Activated T-helper 9 cell treated with anti-CD3 and anti-CD28 coated beads, Interleukin-2, amount 50 U/mL, for 16 hours (primary cell): ENCODE measurements around the gene ICAM5.
"Not testable (repeated sequence)": the region's sequence is repeated elsewhere in the genome, so short reads cannot be mapped to it uniquely, and the experiment has no call there.

Experiments used
- DNase-seq: peaks from one replicate; pipeline ENCODE4 v3.0.0-alpha.2; 2020; ENCODE audit warnings: low read depth

ICAM5 gene

GRCh38 chr19:10320602-10321416, 31.1 kb downstream of the ICAM5 start:
- DNase-seq, result no peak

- DNase-seq, result no peak
Observed at GRCh38 chr19:10321417-10321797, 31.7 kb downstream of the ICAM5 start.

GRCh38 chr19:10321874-10322835, 32.4 kb downstream of the ICAM5 start:
- DNase-seq, result no peak

GRCh38 chr19:10325732-10326131, 36.0 kb downstream of the ICAM5 start:
- DNase-seq, result no peak

GRCh38 chr19:10327793-10328192, 38.0 kb downstream of the ICAM5 start:
- no peak for DNase-seq

- DNase-seq, result no peak
Observed at GRCh38 chr19:10328558-10329429, 39.0 kb downstream of the ICAM5 start.

- DNase-seq, result no peak
Observed at GRCh38 chr19:10329555-10329954, 39.8 kb downstream of the ICAM5 start.

GRCh38 chr19:10332158-10332964, 42.6 kb downstream of the ICAM5 start:
- DNase-seq, result no peak

- peak; percentile 98 for DNase-seq
Observed at GRCh38 chr19:10332965-10333757, 43.4 kb downstream of the ICAM5 start, which contains the start of gene RAVER1. Gene RAVER1 (minus strand): TSS chr19:10333529. CDS start chr19:10333507, 22 bp downstream.

GRCh38 chr19:10333758-10334587, 44.2 kb downstream of the ICAM5 start:
- DNase-seq, result no peak

GRCh38 chr19:10334588-10335351, 45.0 kb downstream of the ICAM5 start:
- DNase-seq, result no peak

GRCh38 chr19:10335352-10335985, 45.7 kb downstream of the ICAM5 start:
- no peak for DNase-seq

- not testable (repeated sequence) for DNase-seq
Observed at GRCh38 chr19:10336725-10337124, 47.0 kb downstream of the ICAM5 start.

GRCh38 chr19:10338940-10339339, 49.2 kb downstream of the ICAM5 start:
- DNase-seq, result no peak

- DNase-seq, result peak; percentile 49
Observed at GRCh38 chr19:10339380-10339960, 49.7 kb downstream of the ICAM5 start, which contains the start of gene ICAM3. Gene ICAM3 (minus strand): TSS chr19:10339624. CDS start chr19:10339614, 10 bp downstream.

GRCh38 chr19:10339977-10340376, 50.2 kb downstream of the ICAM5 start:
- DNase-seq, result no peak

GRCh38 chr19:10343495-10343894, 53.7 kb downstream of the ICAM5 start:
- no peak for DNase-seq
